ENCODE results near the gene CHPF. TPM values are rescaled to one million over a fixed set of nuclear protein-coding genes. Genes with fewer than 3 reads are reported as not detected.

The CHPF gene
- total and polyA plus RNA-seq, 10 of the 15 experiments (the other 5 are each of a cell fraction or from before 2014, with no cell fraction given) = 0.09 to 17.4 (median 8.3) TPM; not detected in 1

- no peak for TF ChIP-seq ZNF592 (IDR thresholded peaks at IDR 0.05)
- no peak for TF ChIP-seq POLR2AphosphoS5 (IDR thresholded peaks at IDR 0.05; ENCODE audit: low read length)
Observed at GRCh38 chr2:219519526-219519916, 24.1 kb downstream of the CHPF start (continued).

DNA sequence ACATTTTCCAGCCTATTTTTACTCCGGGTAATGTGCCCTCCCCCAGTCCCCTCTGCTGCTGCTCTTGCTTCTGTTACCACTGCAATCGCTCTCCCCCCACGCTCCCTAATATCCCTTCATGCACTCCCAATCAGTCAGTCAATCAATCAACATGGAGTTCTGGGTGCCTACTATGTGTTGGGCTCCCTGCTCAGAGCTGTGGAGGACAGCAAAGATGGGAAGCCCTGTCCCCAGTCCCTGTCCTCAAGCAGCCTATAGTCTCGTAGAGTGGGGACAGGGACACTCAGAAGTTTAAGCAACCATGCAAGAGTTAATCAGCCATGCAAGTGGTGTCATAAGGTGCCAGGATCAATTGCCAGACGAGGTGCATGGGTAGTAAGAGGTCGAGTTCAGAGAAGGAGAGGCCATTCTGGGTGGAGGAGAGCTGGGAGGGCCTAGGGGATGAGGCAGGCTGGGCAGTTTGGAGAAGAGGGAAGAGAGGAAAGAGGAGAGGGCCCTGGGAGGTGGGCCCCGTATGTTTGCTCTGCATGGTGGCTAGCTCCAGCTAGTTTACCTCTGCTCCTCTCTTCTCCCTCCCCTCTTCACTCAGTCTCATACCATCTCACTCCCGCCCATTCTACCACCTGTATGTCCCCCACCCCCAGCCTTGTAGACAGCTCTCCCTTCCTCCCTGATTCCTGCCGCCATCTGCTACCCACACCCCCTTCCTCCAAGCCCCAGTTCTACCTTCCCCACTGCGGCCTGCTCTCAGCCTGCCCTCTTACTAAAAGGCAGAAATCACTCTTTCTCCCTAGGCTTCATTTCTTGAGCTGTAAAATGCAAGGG is 25.4 kb downstream of the CHPF start:
- H3K4me2 ChIP-seq (ENCODE audit: control insufficient read depth, insufficient read depth) = no peak overlapping the region
- peaks cover 16% of the 10 kb centered on the region in 2 experiments for H3K27me3 ChIP-seq (replicated peaks in 1 of 2; ENCODE audit: control insufficient read depth in 2 of 2, insufficient read depth in 2 of 2, low read length in 1 of 2)
- no peaks in the 10 kb centered on the region for H3K9me3 ChIP-seq (replicated peaks; ENCODE audit: control insufficient read depth, insufficient read depth, low read length)
- no peak overlapping the region for H3K27ac ChIP-seq (ENCODE audit: control insufficient read depth, insufficient read depth)
- in situ Hi-C loops (cut with MboI) = no loop called here
- no peaks in the 10 kb centered on the region for H3K79me2 ChIP-seq (ENCODE audit: control insufficient read depth, insufficient read depth, low read length)
- H4K20me1 ChIP-seq (ENCODE audit: control insufficient read depth, insufficient read depth) = no peaks in the 10 kb centered on the region
- FAIRE-seq (no peak), ATAC-seq (no peak), DNase-seq (ENCODE audit: low read depth, low spot score) (no peak)
- 18% methylated on average over 8 of the region's 10 CpGs for WGBS (ENCODE audit: insufficient coverage, insufficient replicate concordance, low lambda C conversion rate, missing lambda C conversion rate)
- ChIA-PET RAD21 (ENCODE audit: unreplicated experiment) (interaction anchor here (1.0 kb wide), 2 partner anchors 12 to 23 kb away, joined by 3 read pairs; a partner anchor contains a TSS), SMC1A (ENCODE audit: uncharacterized antibody, unreplicated experiment) (interaction anchor here (0.9 to 1.6 kb wide), 2 partner anchors 10 to 11 kb away, joined by 5 read pairs; no protein-coding TSS in a partner anchor), POLR2A (no interaction called here), CTCF (interaction anchor here (1.0 to 1.3 kb wide), 3 partner anchors 19 to 59 kb away, joined by 3 read pairs; partner anchors contain the start of gene GMPPA)
- no peaks in the 10 kb centered on the region for H3K4me1 ChIP-seq (ENCODE audit: control insufficient read depth, insufficient read depth, low read length)
- no peak for TF ChIP-seq BMI1 (IDR thresholded peaks at IDR 0.05; ENCODE audit: borderline replicate concordance)
- TF ChIP-seq GABPA (IDR thresholded peaks at IDR 0.05; ENCODE audit: low read depth) = no peak
- no peak for TF ChIP-seq FOXM1 (IDR thresholded peaks at IDR 0.05; ENCODE audit: low read depth, low read length)
- TF ChIP-seq POU2F2 (IDR thresholded peaks at IDR 0.05; ENCODE audit: borderline replicate concordance, low read depth, low read length) = no peak
- no peak for TF ChIP-seq TCF3 (IDR thresholded peaks at IDR 0.05; ENCODE audit: borderline replicate concordance, insufficient read depth, low read depth, low read length)
- no peak for TF ChIP-seq BCL3 (IDR thresholded peaks at IDR 0.05; ENCODE audit: borderline replicate concordance, insufficient read depth, low read depth, low read length, poor library complexity, severe bottlenecking)
- no peak for TF ChIP-seq ZNF384 (IDR thresholded peaks at IDR 0.05; ENCODE audit: borderline replicate concordance, low read depth, low read length)
- TF ChIP-seq IKZF1 (conservative IDR thresholded peaks at IDR 0.05) = no peak
- TF ChIP-seq CTCF (IDR thresholded peaks at IDR 0.05 in 2 of 3, conservative IDR thresholded peaks at IDR 0.05 in 1 of 3; ENCODE audit: control insufficient read depth in 2 of 3, extremely low read depth in 1 of 3, insufficient read depth in 1 of 3, low read depth in 3 of 3, low read length in 3 of 3) = no peak
- TF ChIP-seq ZNF217 (IDR thresholded peaks at IDR 0.05) = no peak
- H3K36me3 ChIP-seq (ENCODE audit: control insufficient read depth in 2 of 2, insufficient read depth in 2 of 2, low read length in 1 of 2) = no peaks in the 10 kb centered on the region
- no peak overlapping the region for H3K4me3 ChIP-seq
- H2AFZ ChIP-seq (ENCODE audit: control insufficient read depth, low read depth, low read length) = no peak overlapping the region
- H3K9ac ChIP-seq (ENCODE audit: control insufficient read depth, insufficient read depth, low read length) = no peak overlapping the region
- intact Hi-C loops (cut with micrococcal nuclease; ENCODE audit: unreplicated experiment) = no loop called here
- BruUV-seq (replicated peaks) = no TSS peak

Data from GM12878 (cell line).